Stimulated activated CD8-positive, alpha-beta memory T cell treated with anti-CD3 and anti-CD28 coated beads, Interleukin-7, amount 100 ng/mL, for 48 hours (primary cell): ENCODE data around the gene TRIM47.

Experiments used
- DNase-seq, 2 donors: peaks; one replicate each; pipeline ENCODE4 v3.0.0-alpha.2; 2020; ENCODE audit warnings: low read depth in 1 of 2; ENCODE audit errors: extremely low read depth in 1 of 2

Gene TRIM47

GRCh38 chr17:75909051-75909811, 30.9 kb upstream of the TRIM47 start:
- no peak for DNase-seq

DNA sequence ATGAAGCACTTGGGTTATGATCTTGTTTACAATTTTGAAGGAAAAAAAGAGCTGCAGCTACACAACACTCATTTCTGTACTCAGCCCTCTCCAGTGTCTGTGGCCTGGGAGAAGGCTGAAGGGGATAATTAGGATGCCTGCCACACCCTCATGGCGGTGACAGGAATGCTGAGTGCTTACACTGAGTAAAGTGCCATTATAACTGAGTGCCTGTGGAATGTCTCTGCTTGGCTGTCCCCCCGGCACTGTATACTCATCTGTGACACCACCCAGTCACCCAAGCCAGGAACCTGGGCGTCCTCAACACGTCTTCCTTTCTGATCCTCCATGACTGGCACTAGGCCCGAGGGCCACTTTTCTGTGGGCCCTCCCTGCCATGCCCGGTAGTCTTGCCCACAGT, 29.8 kb upstream of the TRIM47 start:
- no peak for DNase-seq

DNA sequence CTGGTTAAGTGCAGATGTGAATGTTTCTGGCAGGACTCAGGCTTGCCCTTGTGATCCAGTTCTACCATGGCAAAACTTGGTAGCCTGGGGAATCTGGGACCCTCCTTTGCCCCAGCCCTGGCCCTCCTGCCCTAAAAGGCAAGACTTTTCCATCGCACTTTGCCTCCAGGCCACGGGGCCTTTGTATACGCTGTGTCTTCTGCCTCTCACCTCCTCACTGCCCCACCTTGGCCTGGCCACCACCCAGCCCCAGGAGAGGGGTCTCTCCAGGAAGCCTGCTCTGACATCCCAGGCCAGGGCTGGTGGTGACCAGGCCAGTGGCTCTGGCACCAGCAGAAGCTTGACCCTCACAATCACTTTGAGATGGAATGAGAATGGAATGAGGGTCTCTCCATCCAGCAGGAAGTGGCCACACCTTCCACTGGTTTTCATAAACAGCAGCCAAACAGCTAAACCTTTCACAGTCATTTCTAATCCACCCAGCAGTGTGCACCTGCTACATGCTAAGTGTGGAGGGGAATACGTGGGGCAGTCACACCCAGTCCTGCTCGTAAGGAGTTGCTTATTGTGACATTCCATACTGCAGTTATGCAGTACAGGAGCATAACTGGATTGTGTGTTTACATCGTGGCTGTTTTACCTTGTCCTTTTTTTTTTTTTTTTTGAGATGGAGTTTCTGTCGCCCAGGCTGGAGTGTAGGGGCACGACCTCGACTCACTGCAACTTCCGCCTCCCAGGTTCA, 27.9 kb upstream of the TRIM47 start:
- DNase-seq: no peak

- peak; percentile 91 to 96 for DNase-seq
These were observed 26.6 kb upstream of the TRIM47 start, which contains the start of gene MRPL38 for GRCh38 chr17:75904749-75905521. Gene MRPL38, minus strand, starts transcription at chr17:75904884. Its CDS starts 9 bp downstream, at chr17:75904875.

DNA sequence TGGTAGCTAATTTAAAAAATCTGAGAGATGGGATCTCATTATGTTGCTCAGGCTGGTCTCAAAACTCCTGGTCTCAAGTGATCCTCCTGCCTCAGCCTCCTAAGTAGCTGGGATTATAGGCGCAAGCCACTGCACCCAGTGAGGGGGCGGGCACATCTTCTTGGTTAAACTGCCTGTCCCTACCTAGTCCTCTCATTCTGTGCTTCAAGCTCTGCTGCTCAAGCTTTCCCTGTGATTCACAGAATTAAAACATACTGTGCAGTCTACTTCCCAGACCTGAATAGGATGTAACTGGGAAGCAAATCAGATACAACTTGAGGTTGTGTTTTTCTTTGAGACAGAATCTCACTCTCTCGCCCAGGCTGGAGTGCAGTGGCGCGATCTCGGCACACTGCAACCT, 24.0 kb upstream of the TRIM47 start:
- no peak for DNase-seq

DNA sequence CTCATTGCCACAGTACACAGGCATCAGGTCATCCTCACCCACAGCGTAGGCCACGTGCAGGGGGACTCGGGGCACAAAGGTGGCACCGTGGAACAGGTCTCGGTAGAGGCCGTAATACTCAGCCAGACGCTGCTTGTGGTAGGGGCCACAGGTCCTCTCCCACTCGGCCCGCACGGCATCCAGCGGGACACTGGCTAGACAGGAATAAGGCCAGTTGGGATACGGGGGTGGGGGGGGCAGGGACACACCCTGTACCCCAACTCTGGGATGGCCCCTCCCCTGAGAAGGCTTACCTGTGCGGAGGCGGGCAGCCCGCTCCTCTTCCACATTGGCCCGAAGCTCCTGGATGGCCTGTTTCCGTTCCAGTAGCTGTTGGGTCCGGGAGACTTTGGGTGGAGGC, 23.3 kb upstream of the TRIM47 start:
- DNase-seq: no peak

DNA sequence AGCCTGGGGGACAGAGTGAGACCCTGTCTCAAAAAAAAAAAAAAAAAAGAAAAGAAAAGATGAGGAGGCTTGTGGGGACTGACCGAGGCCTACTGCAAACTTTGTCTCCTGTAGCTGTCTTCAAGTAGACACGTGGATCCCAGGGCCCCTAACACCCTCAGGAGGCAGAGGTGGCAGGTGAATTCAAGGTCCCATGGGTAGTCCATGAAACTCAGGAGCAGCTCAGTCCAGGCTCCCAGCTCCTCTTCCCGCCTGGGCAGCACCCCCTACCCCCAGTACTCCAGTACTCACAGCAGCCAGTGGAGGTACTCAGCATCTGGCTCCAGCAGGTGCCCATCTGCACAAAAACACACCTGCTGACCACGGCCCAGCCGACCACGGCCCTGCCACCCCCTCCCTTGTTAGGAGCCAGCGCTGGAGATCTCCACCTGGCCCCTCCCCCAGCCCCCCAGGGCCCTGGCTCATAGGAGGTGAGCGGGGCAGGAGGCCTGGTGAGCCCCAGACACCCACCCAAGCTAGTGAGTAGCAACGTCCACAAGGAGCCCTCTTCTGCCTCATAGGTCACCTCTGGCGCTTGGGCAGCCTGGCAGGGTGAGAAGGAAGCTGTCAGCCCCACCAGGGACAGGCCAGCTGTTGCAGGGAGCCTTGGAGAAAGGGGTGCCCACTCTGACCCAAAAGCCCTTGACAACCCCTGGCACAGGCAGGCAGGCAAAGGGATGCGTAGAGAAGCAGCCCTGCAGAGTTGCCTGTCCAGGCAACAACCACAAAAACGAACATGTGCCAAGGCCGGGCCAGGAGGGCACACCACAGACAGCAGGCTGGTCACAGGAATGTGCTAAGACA, 22.5 kb upstream of the TRIM47 start:
- no peak for DNase-seq

- no peak for DNase-seq
These were observed 21.5 kb upstream of the TRIM47 start for GRCh38 chr17:75899767-75900468.

DNA sequence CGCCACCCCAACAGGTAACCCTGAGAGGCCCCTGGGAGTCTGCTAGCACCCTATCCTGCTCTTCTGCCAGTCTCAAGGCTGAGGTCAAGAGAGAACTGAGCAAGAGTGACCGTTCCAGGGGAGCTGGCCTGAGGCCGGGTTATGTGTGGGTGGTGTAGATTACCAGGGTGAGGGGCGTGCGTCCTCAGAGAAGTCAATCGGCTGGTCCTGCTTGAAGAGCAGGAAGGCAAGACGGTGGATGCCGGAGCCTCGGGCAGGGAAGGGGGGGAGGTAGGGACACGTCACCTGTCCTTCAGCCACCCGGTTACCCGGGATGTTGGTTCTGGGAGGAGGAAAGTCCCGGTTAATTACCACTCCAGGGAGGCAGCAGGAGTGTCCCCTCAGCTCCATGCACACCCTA, 21.0 kb upstream of the TRIM47 start:
- no peak for DNase-seq

- no peak for DNase-seq
These were observed 20.4 kb upstream of the TRIM47 start for GRCh38 chr17:75898791-75899190.

- no peak for DNase-seq
These were observed 19.7 kb upstream of the TRIM47 start for GRCh38 chr17:75898065-75898464.

- DNase-seq: no peak
These were observed 19.0 kb upstream of the TRIM47 start for GRCh38 chr17:75897160-75898019.

GRCh38 chr17:75896415-75897159, 18.2 kb upstream of the TRIM47 start, which contains the start of gene TRIM65:
Gene TRIM65, minus strand, starts transcription at chr17:75896951. Its CDS starts 14 bp downstream, at chr17:75896937.
- peak; percentile 72 to 73 for DNase-seq

DNA sequence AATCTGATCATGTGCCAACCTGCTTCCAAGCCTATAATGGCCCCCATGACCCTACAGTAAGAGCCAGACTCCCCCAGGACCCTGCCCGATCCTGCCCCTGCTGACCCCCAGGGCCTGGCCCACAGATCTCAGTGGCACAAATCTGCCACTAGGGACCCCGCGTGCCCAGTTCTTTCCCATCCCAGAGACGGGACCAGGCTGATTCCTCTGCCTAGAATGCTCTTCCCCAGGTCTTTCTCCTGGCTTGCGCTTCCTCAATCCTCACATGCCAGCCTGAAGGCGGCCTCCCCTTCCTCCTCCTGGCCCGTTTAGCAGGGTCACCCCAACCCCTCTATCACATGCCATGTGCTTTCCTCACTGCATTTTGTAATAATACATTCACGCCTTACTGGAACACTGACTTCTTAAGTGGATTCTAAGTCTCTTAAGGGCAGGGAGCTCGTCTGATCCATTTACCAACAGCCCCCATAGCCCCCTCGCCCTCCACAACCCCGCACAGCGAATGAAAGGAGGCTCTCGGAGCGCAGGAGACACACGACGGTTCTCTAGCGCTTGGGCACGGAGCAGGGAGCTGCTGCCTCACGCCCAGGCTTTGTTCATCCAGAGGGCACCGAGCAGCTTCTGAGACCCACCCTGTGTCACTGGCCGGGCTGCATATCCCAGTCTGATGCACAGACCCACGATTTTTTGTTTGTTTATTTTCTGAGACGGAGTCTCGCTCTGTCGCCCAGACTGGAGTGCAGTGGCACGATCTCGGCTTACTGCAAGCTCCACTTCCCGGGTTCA, 17.2 kb upstream of the TRIM47 start:
- DNase-seq: no peak

- no peak for DNase-seq
These were observed 15.8 kb upstream of the TRIM47 start for GRCh38 chr17:75894049-75894733.

DNA sequence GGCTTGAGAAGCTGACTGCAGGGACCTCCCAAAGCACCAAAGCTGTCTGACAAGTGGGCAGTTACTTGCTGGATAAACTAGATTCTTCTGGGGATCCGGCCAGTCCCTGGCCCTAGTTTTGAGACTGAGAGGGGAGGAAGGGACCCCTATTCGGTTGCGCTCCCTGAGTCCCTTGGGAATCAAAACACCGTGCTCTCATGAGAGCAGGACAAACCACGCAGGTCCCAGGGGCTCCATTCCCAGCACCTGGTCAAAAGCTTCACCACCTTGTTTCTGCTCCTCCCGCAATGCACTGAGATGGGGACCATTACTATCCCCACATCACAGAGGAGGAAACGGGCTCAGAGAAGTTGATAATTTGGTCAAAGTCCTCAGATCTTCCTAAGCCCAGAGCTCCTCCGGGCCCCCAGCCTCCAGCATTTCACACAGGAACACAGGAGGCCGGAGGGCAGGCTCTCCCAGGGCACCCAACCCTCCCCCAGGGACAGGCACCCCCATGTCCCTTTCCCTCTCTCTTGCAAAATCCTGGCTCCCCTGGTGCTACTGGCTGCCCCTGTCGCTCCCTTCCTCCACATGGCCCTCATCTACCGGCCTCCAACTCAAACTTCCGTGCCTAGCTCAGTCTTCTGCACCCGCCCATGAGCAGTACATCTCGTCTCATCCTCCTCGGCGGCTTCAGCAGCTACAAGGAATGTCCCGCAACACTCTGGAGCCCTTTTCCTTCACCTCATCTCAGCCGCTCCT, 15.1 kb upstream of the TRIM47 start:
- no peak for DNase-seq
